ENCODE data around the gene SEC14L5.

Gene SEC14L5

DNA sequence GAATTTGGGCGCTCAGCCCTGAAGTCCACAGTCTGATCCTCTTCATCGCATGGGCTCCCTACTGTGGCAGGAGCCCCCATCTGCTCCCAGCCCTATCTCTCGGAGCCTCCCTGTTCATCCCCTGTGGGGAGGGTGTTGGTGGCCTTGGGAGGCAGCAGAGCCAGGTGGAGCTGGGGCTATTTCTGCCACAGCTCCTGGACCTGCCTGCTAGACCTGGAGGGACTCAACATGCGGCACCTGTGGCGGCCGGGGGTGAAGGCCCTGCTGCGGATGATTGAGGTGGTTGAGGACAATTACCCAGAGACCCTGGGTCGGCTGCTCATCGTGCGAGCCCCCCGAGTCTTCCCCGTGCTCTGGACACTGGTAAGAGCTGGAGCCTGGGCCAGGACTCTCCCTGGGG lies 45.1 kb downstream of the SEC14L5 start:
- no peaks in the 10 kb centered on the region for H3K36me3 Mint-ChIP-seq
- H3K27ac Mint-ChIP-seq, result no peak overlapping the region
- H3K9me3 Mint-ChIP-seq, result no peaks in the 10 kb centered on the region
- peaks cover 6% of the 10 kb centered on the region for H3K4me1 Mint-ChIP-seq
- no peak overlapping the region for H3K4me3 Mint-ChIP-seq
- no peak for ATAC-seq
- peaks cover 55% of the 10 kb centered on the region for H3K27me3 Mint-ChIP-seq

- Mint-ChIP-seq H3K27ac (no peak overlapping the region), H3K9me3 (no peaks in the 10 kb centered on the region), H3K4me3 (no peak overlapping the region), H3K4me1 (peaks cover 6% of the 10 kb centered on the region), H3K27me3 (peaks cover 51% of the 10 kb centered on the region), H3K36me3 (no peaks in the 10 kb centered on the region)
- ATAC-seq, result no peak
Measured at GRCh38 chr16:5003828-5004227, 45.7 kb downstream of the SEC14L5 start.

- no peaks in the 10 kb centered on the region for H3K36me3 Mint-ChIP-seq
- no peak for ATAC-seq
- peaks cover 6% of the 10 kb centered on the region for H3K4me1 Mint-ChIP-seq
- H3K4me3 Mint-ChIP-seq, result no peak overlapping the region
- no peaks in the 10 kb centered on the region for H3K9me3 Mint-ChIP-seq
- no peak overlapping the region for H3K27ac Mint-ChIP-seq
- H3K27me3 Mint-ChIP-seq, result peaks cover 51% of the 10 kb centered on the region
Measured at GRCh38 chr16:5004311-5004710, 46.2 kb downstream of the SEC14L5 start.

DNA sequence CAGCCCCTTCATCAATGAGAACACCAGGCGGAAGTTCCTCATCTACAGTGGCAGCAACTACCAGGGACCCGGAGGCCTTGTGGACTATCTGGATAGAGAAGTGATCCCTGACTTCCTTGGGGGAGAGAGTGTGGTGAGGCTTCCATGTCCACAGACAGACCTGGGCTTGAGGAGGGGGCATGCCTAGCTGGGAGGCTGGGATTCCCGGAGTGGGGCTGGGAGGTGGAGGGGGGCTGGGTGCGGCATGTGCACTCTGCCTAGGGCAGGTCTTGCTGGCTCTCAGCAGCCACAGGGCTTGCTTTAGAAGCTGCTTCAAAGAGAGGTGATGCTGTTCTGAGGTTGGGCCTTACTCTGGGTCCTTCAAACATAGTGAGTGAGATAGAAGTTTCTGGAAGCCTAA lies 47.8 kb downstream of the SEC14L5 start:
- H3K9me3 Mint-ChIP-seq, result peaks cover 3% of the 10 kb centered on the region
- ATAC-seq, result no peak
- no peak overlapping the region for H3K27ac Mint-ChIP-seq
- peaks cover 6% of the 10 kb centered on the region for H3K4me1 Mint-ChIP-seq
- H3K27me3 Mint-ChIP-seq, result peaks cover 57% of the 10 kb centered on the region
- H3K4me3 Mint-ChIP-seq, result no peak overlapping the region
- H3K36me3 Mint-ChIP-seq, result no peaks in the 10 kb centered on the region

DNA sequence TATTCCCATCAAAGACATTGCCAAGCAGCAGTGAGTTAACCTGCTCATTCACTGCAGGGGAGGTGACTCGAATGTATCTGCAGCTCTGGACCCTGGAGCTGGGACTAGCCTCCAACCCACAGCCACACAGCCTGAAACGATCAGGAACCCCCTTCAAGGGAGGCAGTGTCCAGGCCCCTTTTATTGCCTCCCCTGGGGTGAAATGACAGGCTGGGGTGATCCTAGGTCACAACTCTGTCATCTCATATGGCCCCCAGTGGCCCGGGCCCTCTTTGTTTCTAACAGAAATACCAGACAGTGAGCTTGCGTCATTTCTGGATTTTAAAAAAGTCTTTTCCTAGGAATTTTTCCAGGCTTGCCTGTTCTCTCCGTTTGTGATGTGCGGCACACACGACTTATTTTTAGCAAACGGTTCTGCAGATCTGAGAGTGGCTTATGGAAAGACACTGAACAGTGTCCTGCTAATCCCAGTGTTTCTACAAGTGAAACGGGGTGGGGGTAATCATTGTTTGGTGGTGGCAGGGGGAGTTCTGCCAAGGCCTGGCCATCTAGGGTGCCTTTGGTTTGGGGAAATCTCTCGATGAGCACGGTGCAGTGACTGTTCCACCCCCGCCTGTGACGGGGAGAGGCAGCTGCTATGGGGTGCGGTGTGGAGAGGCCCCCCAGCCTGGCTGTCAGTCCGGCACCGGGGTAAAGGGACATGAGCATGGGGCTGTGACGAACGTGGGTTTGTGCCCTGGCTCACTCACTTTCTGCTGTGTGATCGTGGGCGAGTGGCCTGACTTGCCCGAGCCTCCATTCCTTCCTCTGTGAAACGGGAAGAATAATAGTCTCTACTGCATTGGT lies 48.4 kb downstream of the SEC14L5 start:
- no peak for ATAC-seq
- peaks cover 3% of the 10 kb centered on the region for H3K9me3 Mint-ChIP-seq
- no peak overlapping the region for H3K27ac Mint-ChIP-seq
- no peaks in the 10 kb centered on the region for H3K36me3 Mint-ChIP-seq
- no peak overlapping the region for H3K4me3 Mint-ChIP-seq
- peaks cover 56% of the 10 kb centered on the region for H3K27me3 Mint-ChIP-seq
- H3K4me1 Mint-ChIP-seq, result peaks cover 3% of the 10 kb centered on the region

DNA sequence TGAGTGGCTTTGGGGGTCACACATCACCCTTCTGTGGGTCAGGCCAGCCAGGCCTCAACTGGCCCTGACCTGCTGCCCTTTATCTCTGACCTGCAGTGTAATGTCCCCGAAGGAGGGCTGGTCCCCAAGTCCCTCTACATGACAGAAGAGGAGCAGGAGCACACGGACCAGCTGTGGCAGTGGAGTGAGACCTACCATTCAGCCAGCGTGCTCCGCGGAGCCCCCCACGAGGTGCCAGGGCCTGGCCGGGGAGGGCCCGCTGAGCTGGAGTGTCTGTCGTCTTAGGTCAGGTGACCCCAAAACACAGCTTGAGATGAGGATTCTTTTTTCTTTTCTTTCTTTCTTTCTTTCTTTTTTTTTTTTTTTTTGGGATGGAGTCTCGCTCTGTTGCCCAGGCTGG lies 49.1 kb downstream of the SEC14L5 start:
- peaks cover 56% of the 10 kb centered on the region for H3K27me3 Mint-ChIP-seq
- H3K36me3 Mint-ChIP-seq, result no peaks in the 10 kb centered on the region
- no peak overlapping the region for H3K4me3 Mint-ChIP-seq
- no peak for ATAC-seq
- H3K9me3 Mint-ChIP-seq, result peaks cover 3% of the 10 kb centered on the region
- H3K27ac Mint-ChIP-seq, result no peak overlapping the region
- no peaks in the 10 kb centered on the region for H3K4me1 Mint-ChIP-seq

- H3K27me3 Mint-ChIP-seq, result peaks cover 54% of the 10 kb centered on the region
Measured at GRCh38 chr16:5008311-5008731, 50.2 kb downstream of the SEC14L5 start.

GRCh38 chr16:5010576-5011329 lies 52.6 kb downstream of the SEC14L5 start:
- Mint-ChIP-seq H3K27me3 (peaks cover 44% of the 10 kb centered on the region), H3K4me3 (no peak overlapping the region), H3K27ac (no peak overlapping the region), H3K36me3 (no peaks in the 10 kb centered on the region), H3K9me3 (peaks cover 3% of the 10 kb centered on the region), H3K4me1 (no peaks in the 10 kb centered on the region)
- ATAC-seq, result no peak

More at GRCh38 chr16:5008311-5008731, 50.2 kb downstream of the SEC14L5 start:
- Mint-ChIP-seq H3K9me3 (peaks cover 3% of the 10 kb centered on the region), H3K27ac (no peak overlapping the region), H3K4me1 (no peaks in the 10 kb centered on the region), H3K36me3 (no peaks in the 10 kb centered on the region), H3K4me3 (no peak overlapping the region)
- no peak for ATAC-seq

- no peak for ATAC-seq
- peaks cover 3% of the 10 kb centered on the region for H3K9me3 Mint-ChIP-seq
- no peak overlapping the region for H3K27ac Mint-ChIP-seq
- H3K36me3 Mint-ChIP-seq, result no peaks in the 10 kb centered on the region
- peaks cover 44% of the 10 kb centered on the region for H3K27me3 Mint-ChIP-seq
- H3K4me1 Mint-ChIP-seq, result no peaks in the 10 kb centered on the region
- no peak overlapping the region for H3K4me3 Mint-ChIP-seq
Measured at GRCh38 chr16:5011637-5012036, 53.5 kb downstream of the SEC14L5 start.

DNA sequence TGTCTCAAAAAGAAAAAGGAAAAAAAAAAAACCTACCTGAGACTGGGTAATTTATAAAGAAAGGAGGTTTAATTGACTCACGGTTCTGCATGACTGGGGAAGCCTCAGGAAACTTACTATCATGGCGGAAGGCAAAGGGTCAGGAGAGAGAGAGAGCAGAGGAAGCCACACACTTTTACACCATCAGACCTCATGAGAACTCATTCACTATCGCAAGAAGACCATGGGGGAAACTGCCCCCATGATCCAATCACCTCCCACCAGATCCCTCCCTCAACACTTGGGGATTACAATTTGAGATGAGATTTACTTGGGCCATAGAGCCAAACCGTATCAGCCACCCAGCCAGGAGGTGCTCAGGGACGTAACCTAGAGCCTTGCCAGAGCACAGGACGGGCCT lies 54.8 kb downstream of the SEC14L5 start:
- Mint-ChIP-seq H3K4me1 (no peaks in the 10 kb centered on the region), H3K27ac (no peak overlapping the region), H3K36me3 (no peaks in the 10 kb centered on the region), H3K4me3 (no peak overlapping the region), H3K9me3 (peaks cover 3% of the 10 kb centered on the region), H3K27me3 (peaks cover 44% of the 10 kb centered on the region)
- no peak for ATAC-seq

- H3K4me1 Mint-ChIP-seq, result no peaks in the 10 kb centered on the region
- H3K36me3 Mint-ChIP-seq, result no peaks in the 10 kb centered on the region
- H3K4me3 Mint-ChIP-seq, result no peak overlapping the region
- no peaks in the 10 kb centered on the region for H3K9me3 Mint-ChIP-seq
- no peak overlapping the region for H3K27ac Mint-ChIP-seq
- H3K27me3 Mint-ChIP-seq, result peaks cover 28% of the 10 kb centered on the region
- ATAC-seq, result no peak
Measured at GRCh38 chr16:5015351-5015750, 57.2 kb downstream of the SEC14L5 start.

DNA sequence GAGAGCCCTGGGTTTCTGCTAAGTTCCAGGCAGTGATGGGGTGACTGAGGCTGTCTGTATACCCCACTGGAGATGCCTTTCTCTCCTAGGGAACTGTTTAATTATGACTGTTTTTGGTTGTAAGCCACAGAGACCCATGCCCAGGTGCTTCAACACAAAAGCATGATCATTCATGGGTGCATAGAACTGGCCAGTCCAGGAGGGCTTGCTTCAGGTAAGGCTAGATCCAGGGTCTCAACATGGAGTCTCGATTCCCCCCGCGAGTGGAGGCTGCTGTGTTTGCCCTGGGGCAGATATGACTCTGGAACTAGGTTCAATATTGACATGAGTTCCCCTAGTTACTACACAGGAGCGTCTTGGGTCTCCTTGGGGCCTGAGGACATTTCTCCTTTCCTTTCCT lies 57.8 kb downstream of the SEC14L5 start:
- Mint-ChIP-seq H3K36me3 (no peaks in the 10 kb centered on the region), H3K9me3 (no peaks in the 10 kb centered on the region), H3K27ac (no peak overlapping the region), H3K4me1 (no peaks in the 10 kb centered on the region), H3K4me3 (no peak overlapping the region), H3K27me3 (peaks cover 22% of the 10 kb centered on the region)
- ATAC-seq, result no peak

GRCh38 chr16:5016967-5017677 lies 59.0 kb downstream of the SEC14L5 start:
- Mint-ChIP-seq H3K27me3 (peaks cover 11% of the 10 kb centered on the region), H3K9me3 (no peaks in the 10 kb centered on the region), H3K4me3 (no peak overlapping the region), H3K27ac (no peak overlapping the region), H3K36me3 (no peaks in the 10 kb centered on the region), H3K4me1 (no peaks in the 10 kb centered on the region)
- ATAC-seq, result no peak

DNA sequence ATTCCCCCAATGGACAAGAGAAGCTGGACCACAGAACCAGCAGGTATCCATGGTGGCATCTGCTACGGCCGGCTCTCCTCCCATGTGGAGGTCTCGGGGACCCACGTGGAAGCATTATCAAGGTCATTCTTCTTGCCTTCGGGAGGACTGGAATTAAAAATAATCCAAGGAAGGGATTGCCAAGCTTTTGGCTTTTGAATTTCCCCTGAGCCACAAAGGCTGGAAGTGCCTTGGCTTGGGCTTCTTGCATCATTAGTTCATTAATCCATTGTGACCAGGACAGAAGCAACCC lies 59.5 kb downstream of the SEC14L5 start:
- no peaks in the 10 kb centered on the region for H3K9me3 Mint-ChIP-seq
- H3K4me3 Mint-ChIP-seq, result no peak overlapping the region
- no peak overlapping the region for H3K27ac Mint-ChIP-seq
- ATAC-seq, result no peak
- no peaks in the 10 kb centered on the region for H3K4me1 Mint-ChIP-seq
- H3K27me3 Mint-ChIP-seq, result peaks cover 8% of the 10 kb centered on the region
- no peaks in the 10 kb centered on the region for H3K36me3 Mint-ChIP-seq

DNA sequence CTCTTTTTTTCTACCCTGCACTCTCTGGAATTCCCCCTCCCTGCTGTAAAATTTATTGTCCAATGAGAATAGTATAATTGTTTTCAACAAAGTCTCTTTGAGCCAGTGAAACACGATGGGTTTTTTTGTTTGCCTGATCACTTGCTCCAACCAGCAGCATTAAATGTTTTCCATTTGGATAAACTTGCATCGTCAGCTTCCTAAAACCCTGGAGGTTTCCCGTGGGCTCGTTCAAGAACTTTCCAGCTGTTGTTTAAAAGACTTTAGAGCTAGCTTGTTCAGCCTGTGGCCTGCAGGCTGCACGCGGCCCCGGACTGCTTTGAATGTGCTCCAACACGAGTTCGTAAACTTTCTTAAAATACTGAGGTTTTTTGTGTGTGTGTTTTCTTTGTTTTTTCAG lies 60.7 kb downstream of the SEC14L5 start:
- Mint-ChIP-seq H3K36me3 (no peaks in the 10 kb centered on the region), H3K4me1 (no peaks in the 10 kb centered on the region), H3K4me3 (no peak overlapping the region), H3K9me3 (no peaks in the 10 kb centered on the region), H3K27ac (no peak overlapping the region), H3K27me3 (peaks cover 7% of the 10 kb centered on the region)
- no peak for ATAC-seq

Data from stimulated activated memory B cell treated with anti-CD40 and anti-IgM and Interleukin-4, amounts not matched to agents 10 μg/mL and 1 μg/mL and 100 μg/mL, for 72 hours (primary cell).